GM18909 (cell line): ENCODE data around the gene RPP14.
"Not testable (repeated sequence)": the region's sequence is repeated elsewhere in the genome, so short reads cannot be mapped to it uniquely, and the experiment has no call there.

ENCODE experiments used
- ATAC-seq: cut with Tn5 transposase; IDR thresholded peaks from one replicate; pipeline ENCODE4 v1.9.1; 2021; ENCODE audit warnings: mild to moderate bottlenecking; ENCODE audit not compliant: unreplicated experiment, poor library complexity

The RPP14 gene

DNA sequence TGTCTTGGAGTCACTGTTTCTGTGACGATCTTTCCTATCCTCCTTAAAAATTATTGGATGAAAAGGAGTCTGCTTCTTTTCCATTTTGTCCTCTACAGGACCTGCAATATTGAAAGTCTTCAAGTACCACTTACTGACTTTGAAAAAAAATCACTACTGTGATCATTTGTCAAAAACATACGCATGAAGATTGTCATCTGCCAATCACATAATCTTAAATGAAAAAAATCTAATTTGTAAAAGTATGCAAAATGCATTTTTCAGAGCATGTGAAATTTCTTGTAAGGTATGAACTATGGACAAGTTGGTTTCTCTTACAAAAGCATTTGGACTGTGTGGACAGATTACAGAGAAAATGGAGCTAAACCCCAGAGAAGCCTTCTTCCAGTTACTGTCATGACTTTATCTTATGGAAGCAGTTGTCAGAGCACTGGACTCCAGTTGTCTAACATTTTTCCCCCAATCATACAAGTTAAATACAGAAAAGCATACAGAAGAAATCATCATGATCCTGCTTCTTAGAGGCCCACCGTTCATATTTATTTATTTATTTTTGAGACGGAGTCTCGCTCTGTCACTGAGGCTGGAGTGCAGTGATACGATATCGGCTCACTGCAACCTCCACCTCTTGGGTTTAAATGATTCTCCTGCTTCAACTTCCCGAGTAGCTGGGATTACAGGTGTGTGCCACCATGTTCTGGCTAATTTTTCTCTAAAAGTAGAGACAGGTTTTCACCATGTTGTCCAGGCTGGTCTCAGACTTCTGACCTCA is 23.3 kb downstream of the RPP14 start:
- no peak for ATAC-seq

DNA sequence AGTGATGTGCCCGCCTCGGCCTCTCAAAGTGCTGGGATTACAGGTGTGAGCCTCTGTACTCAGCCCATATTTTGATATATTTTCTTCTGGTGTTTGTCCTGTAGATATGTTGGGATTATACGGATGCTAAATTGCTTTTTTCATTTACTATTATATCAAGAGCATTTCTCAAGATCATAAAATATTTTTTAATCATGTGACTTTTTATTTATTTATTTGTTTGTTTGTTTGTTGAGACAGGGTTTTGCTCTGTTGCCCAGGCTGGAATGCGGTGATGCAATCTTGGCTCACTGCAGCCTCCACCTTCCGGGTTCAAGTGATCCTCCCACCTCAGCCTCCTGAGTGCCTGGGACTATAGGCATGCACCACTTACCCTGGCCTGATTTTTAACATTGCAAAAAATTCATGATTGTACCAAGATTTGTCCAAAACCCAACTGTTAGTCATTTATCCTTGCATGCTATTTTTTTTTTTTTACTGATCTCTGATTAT is 23.9 kb downstream of the RPP14 start:
- no peak for ATAC-seq

- ATAC-seq = no peak
Measured at GRCh38 chr3:58331593-58332152, 25.6 kb downstream of the RPP14 start.

DNA sequence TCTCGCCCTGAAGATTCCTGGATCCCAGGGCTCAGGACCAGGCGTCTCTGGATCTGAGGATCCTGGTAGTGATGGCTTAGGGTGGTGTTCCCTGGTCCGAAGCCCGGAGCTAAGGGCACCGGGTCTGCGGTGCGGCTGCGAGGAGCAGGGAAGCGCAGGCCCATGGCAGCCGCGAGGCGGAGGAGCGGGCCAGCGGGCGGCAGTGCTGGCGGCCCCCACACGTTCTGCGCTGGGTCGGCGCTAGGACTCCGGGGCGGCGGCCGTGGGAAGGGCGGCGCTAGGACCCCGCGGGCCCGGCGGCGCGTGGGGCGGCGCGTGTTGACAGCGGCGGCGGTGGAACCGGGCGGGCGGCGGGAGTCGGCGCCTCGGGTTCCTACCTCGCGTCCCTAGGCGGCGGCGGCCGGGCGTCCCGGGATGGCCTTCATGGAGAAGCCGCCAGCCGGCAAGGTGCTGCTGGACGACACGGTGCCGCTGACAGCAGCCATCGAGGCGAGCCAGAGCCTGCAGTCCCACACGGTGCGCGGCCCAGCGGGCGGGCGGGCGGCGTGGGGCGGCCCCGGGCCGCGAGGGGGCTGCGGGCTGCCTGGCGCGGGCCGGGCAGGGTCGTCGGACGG is 26.6 kb downstream of the RPP14 start, which contains the start of gene PXK:
PXK (plus strand) TSS at position 318 of the 614 bp plus-strand sequence; CDS start at position 415, 97 bp downstream.
- ATAC-seq = peak; percentile 89

GRCh38 chr3:58333206-58334012 is 27.4 kb downstream of the RPP14 start:
- peak; percentile 36 for ATAC-seq

GRCh38 chr3:58334013-58334321 is 27.9 kb downstream of the RPP14 start:
- ATAC-seq = no peak

- no peak for ATAC-seq
Measured at GRCh38 chr3:58334506-58334884, 28.4 kb downstream of the RPP14 start.

GRCh38 chr3:58335652-58335947 is 29.6 kb downstream of the RPP14 start:
- no peak for ATAC-seq

- no peak for ATAC-seq
Measured at GRCh38 chr3:58336135-58336882, 30.3 kb downstream of the RPP14 start.

- ATAC-seq = no peak
Measured at GRCh38 chr3:58337190-58337589, 31.1 kb downstream of the RPP14 start.

GRCh38 chr3:58339146-58339545 is 33.1 kb downstream of the RPP14 start:
- not testable (repeated sequence) for ATAC-seq

GRCh38 chr3:58340594-58341244 is 34.7 kb downstream of the RPP14 start:
- no peak for ATAC-seq

GRCh38 chr3:58341376-58341775 is 35.3 kb downstream of the RPP14 start:
- ATAC-seq = no peak

- no peak for ATAC-seq
Measured at GRCh38 chr3:58342676-58343075, 36.6 kb downstream of the RPP14 start.

DNA sequence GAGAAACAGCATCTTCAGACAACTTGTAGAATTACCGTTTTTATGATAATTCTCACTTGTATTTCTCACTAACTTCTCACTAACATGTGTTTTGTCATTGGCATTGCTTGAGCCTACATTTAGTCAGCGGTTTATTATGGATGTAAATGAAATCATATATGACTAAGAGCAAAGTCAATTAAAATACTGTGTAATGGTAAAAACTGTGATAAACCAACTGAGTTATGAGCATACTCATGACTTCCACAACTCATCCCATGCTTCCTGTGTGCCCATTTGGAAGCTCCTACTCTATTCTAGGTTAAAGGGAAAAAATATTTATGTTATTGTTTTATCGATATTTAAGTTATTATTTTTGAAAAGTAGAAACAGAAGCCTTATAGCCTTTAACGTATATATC is 39.4 kb downstream of the RPP14 start:
- no peak for ATAC-seq

GRCh38 chr3:58346368-58346767 is 40.3 kb downstream of the RPP14 start:
- no peak for ATAC-seq

- no peak for ATAC-seq
Measured at GRCh38 chr3:58347984-58348383, 41.9 kb downstream of the RPP14 start.

DNA sequence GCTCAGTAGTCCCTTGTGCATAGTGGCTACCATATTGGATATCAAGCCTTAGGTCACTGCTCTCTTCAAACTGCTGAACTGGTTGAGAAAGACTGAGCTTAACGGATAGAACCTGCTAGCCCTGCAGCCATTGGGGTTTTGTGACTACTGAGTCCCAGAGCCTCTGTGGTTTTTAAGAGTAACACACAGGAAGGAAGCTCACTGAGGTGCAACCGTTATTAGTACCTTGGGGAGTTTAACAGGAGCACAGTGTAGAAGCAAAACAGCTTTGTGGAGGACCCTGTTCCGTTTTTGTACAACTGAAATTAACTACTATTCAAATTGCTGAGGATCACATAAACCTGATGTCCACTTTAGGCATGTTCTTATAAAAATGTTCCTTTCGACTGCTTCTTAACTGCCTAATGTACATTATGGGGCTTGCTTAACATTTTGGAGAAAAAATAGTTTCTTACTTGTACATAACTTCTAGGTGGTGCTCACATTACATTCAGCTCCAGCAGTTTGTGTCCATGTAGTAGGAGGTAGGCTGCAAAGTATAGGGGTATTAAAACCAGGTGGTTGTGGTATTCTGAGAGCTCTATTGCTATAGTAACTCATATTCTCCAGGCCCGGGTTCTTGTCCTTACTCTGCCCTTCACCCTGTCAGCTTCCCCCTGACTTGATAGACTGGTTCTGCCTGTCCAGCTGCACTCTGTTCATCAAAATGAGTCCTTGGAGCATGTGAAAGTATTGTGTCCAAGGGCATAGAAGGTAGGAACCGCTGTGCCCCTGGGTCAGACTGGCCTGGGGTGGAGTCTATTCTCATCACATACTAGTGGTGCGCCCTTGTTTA is 44.0 kb downstream of the RPP14 start:
- peak; percentile 87 for ATAC-seq

DNA sequence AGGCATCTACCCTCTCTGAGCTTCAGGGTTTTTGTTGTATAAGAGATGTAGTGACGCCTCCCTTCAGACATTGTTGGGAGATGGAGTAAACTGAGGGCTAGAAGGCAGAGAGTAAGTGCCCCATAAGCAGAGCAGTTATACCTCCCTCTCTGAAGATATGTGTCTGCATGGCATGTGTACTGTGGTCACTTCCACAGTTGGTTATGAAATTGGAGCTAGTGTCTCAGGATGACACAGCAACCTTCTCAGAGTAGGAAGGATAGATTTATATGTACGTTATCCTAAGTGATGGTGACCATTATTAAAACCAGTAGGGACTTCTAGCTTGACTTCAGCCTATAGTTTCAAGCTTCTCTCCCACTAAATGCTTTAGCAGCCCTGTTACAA is 44.6 kb downstream of the RPP14 start:
- no peak for ATAC-seq
